ENCODE measurements around the gene ATF7IP2.
"Not testable (repeated sequence)": the region's sequence is repeated elsewhere in the genome, so short reads cannot be mapped to it uniquely, and the experiment has no call there.

The ATF7IP2 gene

GRCh38 chr16:10385725-10386516, at the start of gene ATF7IP2:
Gene ATF7IP2 (plus strand): TSS chr16:10386061. CDS start chr16:10430621, 44,560 bp downstream.
- no peak for DNase-seq

- DNase-seq = peak; percentile 56
These were observed 47.4 kb upstream of the ATF7IP2 start for GRCh38 chr16:10338426-10338825.

GRCh38 chr16:10339777-10340732, 45.8 kb upstream of the ATF7IP2 start:
- no peak for DNase-seq

GRCh38 chr16:10343124-10343760, 42.6 kb upstream of the ATF7IP2 start:
- no peak for DNase-seq

GRCh38 chr16:10344699-10345098, 41.2 kb upstream of the ATF7IP2 start:
- not testable (repeated sequence) for DNase-seq

- DNase-seq = no peak
These were observed 40.2 kb upstream of the ATF7IP2 start for GRCh38 chr16:10345629-10346028.

- no peak for DNase-seq
These were observed 36.0 kb upstream of the ATF7IP2 start for GRCh38 chr16:10349851-10350250.

- no peak for DNase-seq
These were observed 33.6 kb upstream of the ATF7IP2 start for GRCh38 chr16:10352262-10352661.

GRCh38 chr16:10355589-10355988, 30.3 kb upstream of the ATF7IP2 start:
- no peak for DNase-seq

GRCh38 chr16:10356870-10357842, 28.7 kb upstream of the ATF7IP2 start:
- DNase-seq = no peak

GRCh38 chr16:10361747-10362076, 24.1 kb upstream of the ATF7IP2 start:
- not testable (repeated sequence) for DNase-seq

GRCh38 chr16:10362077-10362863, 23.6 kb upstream of the ATF7IP2 start:
- DNase-seq = no peak

GRCh38 chr16:10362864-10363197, 23.0 kb upstream of the ATF7IP2 start:
- DNase-seq = not testable (repeated sequence)

GRCh38 chr16:10366619-10367018, 19.2 kb upstream of the ATF7IP2 start:
- not testable (repeated sequence) for DNase-seq

- no peak for DNase-seq
These were observed 18.2 kb upstream of the ATF7IP2 start for GRCh38 chr16:10367616-10368188.

- no peak for DNase-seq
These were observed 16.8 kb upstream of the ATF7IP2 start for GRCh38 chr16:10368969-10369551.

- DNase-seq = no peak
These were observed 15.7 kb upstream of the ATF7IP2 start for GRCh38 chr16:10370096-10370726.

- no peak for DNase-seq
These were observed 14.3 kb upstream of the ATF7IP2 start for GRCh38 chr16:10371592-10371991.

GRCh38 chr16:10373556-10373955, 12.3 kb upstream of the ATF7IP2 start:
- no peak for DNase-seq

- DNase-seq = no peak
These were observed 9.6 kb upstream of the ATF7IP2 start for GRCh38 chr16:10376229-10376628.

Measured in NCI-H2171 treated with DMSO at 0.1 percent for 48 hours (cell line).